GM23248 (cell line): Measurements from ENCODE around the gene CCT7. TPM values are rescaled to one million over a fixed set of nuclear protein-coding genes. Genes with fewer than 3 reads are reported as not detected.

Experiments used
- DNase-seq: peaks from one replicate; pipeline ENCODE4 v3.0.0-alpha.2; 2015
- H2AFZ ChIP-seq: fragments of 200-600 bp; sonication (generic); 2 replicates; pipeline ENCODE4 v1.6.1; 2016; ENCODE audit warnings: antibody characterized with exemption
- H3F3A ChIP-seq: fragments of 200-600 bp; sonication (generic); 2 replicates; pipeline ENCODE4 v1.6.1; 2016; ENCODE audit warnings: mild to moderate bottlenecking, antibody characterized with exemption, mixed run types; ENCODE audit not compliant: insufficient read depth
- H3K27ac ChIP-seq: fragments of 200-600 bp; sonication (generic); 2 replicates; pipeline ENCODE4 v1.5.1; 2016; ENCODE audit warnings: mild to moderate bottlenecking
- H3K27me3 ChIP-seq: fragments of 200-600 bp; sonication (generic); replicated peaks from 2 replicates; pipeline ENCODE4 v1.6.1; 2016; ENCODE audit warnings: mild to moderate bottlenecking; ENCODE audit not compliant: insufficient read depth
- H3K36me3 ChIP-seq: fragments of 200-600 bp; sonication (generic); 2 replicates; pipeline ENCODE4 v1.6.1; 2016; ENCODE audit warnings: low read depth, mild to moderate bottlenecking
- H3K4me1 ChIP-seq: fragments of 200-600 bp; sonication (generic); 2 replicates; pipeline ENCODE4 v1.6.1; 2016; ENCODE audit warnings: mild to moderate bottlenecking; ENCODE audit not compliant: insufficient read depth
- H3K4me2 ChIP-seq: fragments of 200-600 bp; sonication (generic); one replicate; pipeline ENCODE4 v1.6.1; 2016; ENCODE audit warnings: mild to moderate bottlenecking; ENCODE audit not compliant: unreplicated experiment
- H3K4me3 ChIP-seq: fragments of 200-600 bp; sonication (generic); 2 replicates; pipeline ENCODE4 v1.5.1; 2016; ENCODE audit warnings: mild to moderate bottlenecking
- H3K79me2 ChIP-seq: fragments of 200-600 bp; sonication (generic); 2 replicates; pipeline ENCODE4 v1.6.1; 2016; ENCODE audit warnings: mild to moderate bottlenecking; ENCODE audit not compliant: insufficient read depth
- H3K9ac ChIP-seq: fragments of 200-600 bp; sonication (generic); 2 replicates; pipeline ENCODE4 v1.6.1; 2016; ENCODE audit warnings: mild to moderate bottlenecking
- H3K9me2 ChIP-seq: fragments of 200-600 bp; sonication (generic); 2 replicates; pipeline ENCODE4 v1.6.1; 2016; ENCODE audit warnings: mixed run types, mild to moderate bottlenecking, moderate library complexity; ENCODE audit not compliant: insufficient read depth
- H3K9me3 ChIP-seq: fragments of 200-600 bp; sonication (generic); one replicate; pipeline ENCODE4 v1.6.1; 2017; ENCODE audit warnings: low read depth
- H4K20me1 ChIP-seq: fragments of 200-600 bp; sonication (generic); 2 replicates; pipeline ENCODE4 v1.6.0; 2016; ENCODE audit not compliant: insufficient read depth
- EZH2 ChIP-seq: fragments of 200-600 bp; sonication (generic); IDR thresholded peaks from 2 replicates; pipeline ENCODE4 v1.6.1; 2018; ENCODE audit warnings: antibody characterized with exemption, mild to moderate bottlenecking; ENCODE audit not compliant: insufficient read depth, poor library complexity, severe bottlenecking
- EZH2phosphoT487 ChIP-seq: fragments of 200-600 bp; sonication (generic); IDR thresholded peaks from 2 replicates; pipeline ENCODE4 v1.6.1; 2018; ENCODE audit warnings: antibody characterized with exemption, moderate library complexity, mild to moderate bottlenecking, low read depth; ENCODE audit not compliant: insufficient read depth
- WGBS, 2 experiments: methylation state at CpG; one replicate each; pipeline ENCODE4 v1.1.6; 2015 to 2017; ENCODE audit warnings: low lambda C conversion rate in 2 of 2, low coverage in 1 of 2; ENCODE audit errors: missing lambda C conversion rate in 2 of 2; 5-methylcytosine and 5-hydroxymethylcytosine counted together
- in situ Hi-C: fragments of 300-500 bp; cut with MboI; formaldehyde crosslinking; loops from 2 replicates; pipeline ENCODE4 v1.15.0; 2020
- polyA plus RNA-seq: library from polyadenylated mRNA; unstranded; fragments of >200 nt; fragmentation: Nextera tagmentation; extraction: Ambion mirVana; gene quantifications from 2 replicates; pipeline ENCODE4 v1.2.1, GENCODE V29; 2016
- total RNA-seq: library from RNA; depleted of rRNA; stranded (reverse); fragments of >200 nt; shearing (Covaris generic); gene quantifications from 2 replicates; pipeline ENCODE4 v1.2.3, GENCODE V29; 2014

Gene CCT7
- total and polyA plus RNA-seq, 2 experiments from 2014 or later = 213 to 272 TPM

DNA sequence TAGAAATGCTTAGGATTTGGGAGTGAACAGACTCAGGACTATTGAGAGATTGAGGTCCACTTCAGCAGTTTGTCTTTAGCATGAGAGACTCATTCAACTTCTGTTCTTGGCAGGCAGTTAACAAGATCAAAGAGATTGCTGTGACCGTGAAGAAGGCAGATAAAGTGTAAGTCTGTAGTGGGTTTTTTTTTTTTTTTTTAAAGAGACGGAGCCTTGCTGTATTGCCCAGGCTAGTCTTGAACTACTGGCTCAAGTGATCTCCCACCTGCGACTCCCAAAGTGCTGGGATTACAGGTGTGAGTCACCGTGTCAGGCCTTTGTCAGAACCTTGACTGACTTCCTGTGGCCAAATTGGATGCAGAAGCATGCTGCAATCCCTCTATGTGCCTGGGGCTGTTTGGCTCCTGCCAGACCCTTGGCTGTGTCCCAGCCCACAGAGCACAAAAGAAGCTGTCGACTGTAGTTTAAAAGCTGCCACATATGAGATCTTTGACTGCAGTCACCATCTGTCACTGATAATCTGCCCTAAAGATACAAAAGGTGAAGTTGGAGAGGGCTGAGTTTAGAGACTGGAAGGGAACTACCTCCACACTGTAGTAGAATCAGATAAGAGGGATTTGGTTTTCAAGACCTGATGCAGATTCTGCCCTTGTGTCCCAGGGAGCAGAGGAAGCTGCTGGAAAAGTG lies 9.9 kb downstream of the CCT7 start:
- Histone ChIP-seq H3K4me3 (no peak overlapping the region), H3K27ac (peak overlapping the region; percentile 3; the same call in 1 of the 2 replicates), H4K20me1 (peaks cover 12% of the 10 kb centered on the region), H3K36me3 (peaks cover 71% of the 10 kb centered on the region), H3K27me3 (no peaks in the 10 kb centered on the region), H3K9me3 (no peaks in the 10 kb centered on the region), H3K79me2 (peaks cover 79% of the 10 kb centered on the region), H3K9ac (no peak overlapping the region), H3K4me1 (peaks cover 24% of the 10 kb centered on the region), H3F3A (peaks cover 25% of the 10 kb centered on the region; the same call in 1 of the 2 replicates), H2AFZ (no peak overlapping the region), H3K9me2 (no peaks in the 10 kb centered on the region), H3K4me2 (no peak overlapping the region)
- in situ Hi-C loops = no loop called here
- 32% methylated on average over 5 of the region's 5 CpGs for WGBS, 2 experiments
- TF ChIP-seq EZH2 (no peak), EZH2phosphoT487 (no peak)
- DNase-seq = peak; percentile 70

DNA sequence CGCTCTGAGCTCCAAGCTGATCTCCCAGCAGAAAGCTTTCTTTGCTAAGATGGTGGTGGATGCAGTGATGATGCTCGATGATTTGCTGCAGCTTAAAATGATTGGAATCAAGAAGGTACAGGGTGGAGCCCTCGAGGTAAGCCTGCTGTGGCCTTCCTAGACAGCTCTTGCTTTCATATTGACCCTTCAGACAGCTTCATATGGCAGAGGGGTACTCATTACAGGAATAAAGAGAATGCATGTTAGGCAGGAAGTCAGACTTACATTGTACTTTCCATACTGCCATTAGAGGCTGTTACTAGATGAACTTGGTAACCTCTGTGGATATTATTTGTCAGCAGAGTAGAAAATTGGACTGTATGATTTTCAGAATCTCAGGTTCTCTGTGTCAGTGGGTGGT lies 10.5 kb downstream of the CCT7 start:
- Histone ChIP-seq H3K4me1 (peaks cover 18% of the 10 kb centered on the region), H3K4me2 (no peak overlapping the region), H3K9me3 (no peaks in the 10 kb centered on the region), H3K9ac (no peak overlapping the region), H3K27ac (no peak overlapping the region), H3K79me2 (peaks cover 74% of the 10 kb centered on the region), H2AFZ (no peak overlapping the region), H4K20me1 (peaks cover 7% of the 10 kb centered on the region), H3K36me3 (peaks cover 77% of the 10 kb centered on the region), H3K4me3 (no peak overlapping the region), H3F3A (peaks cover 20% of the 10 kb centered on the region; the same call in 1 of the 2 replicates), H3K27me3 (no peaks in the 10 kb centered on the region), H3K9me2 (no peaks in the 10 kb centered on the region)
- DNase-seq = no peak
- WGBS, 2 experiments = 96 to 100% methylated on average over 3 of the region's 3 CpGs
- TF ChIP-seq EZH2phosphoT487 = no peak
- no peak for TF ChIP-seq EZH2
- in situ Hi-C loops = no loop called here

DNA sequence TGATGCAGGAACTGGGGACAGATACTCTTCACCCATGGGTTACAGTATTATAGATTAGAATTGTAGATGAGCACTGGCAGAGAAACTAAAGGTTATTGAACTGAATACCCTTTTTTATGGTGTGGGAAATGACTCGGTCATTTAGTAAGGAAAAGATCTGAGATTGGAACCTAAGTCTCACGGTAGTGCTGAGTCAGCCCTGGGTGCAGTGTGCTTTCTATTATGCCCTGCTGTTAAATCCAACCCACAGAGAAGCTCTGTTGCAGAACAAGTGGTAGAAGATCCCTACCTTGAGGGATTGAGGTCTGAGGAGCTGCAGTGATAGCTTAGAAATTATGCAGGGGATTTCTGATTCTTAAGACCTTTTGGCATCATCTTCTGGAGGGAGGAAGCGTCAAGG lies 12.7 kb downstream of the CCT7 start:
- DNase-seq = peak; percentile 22
- H3K4me2 ChIP-seq = no peak overlapping the region
- WGBS, 2 experiments = 65 to 67% methylated on average over 3 of the region's 3 CpGs
- no peak overlapping the region for H2AFZ ChIP-seq
- in situ Hi-C loops = no loop called here
- H3K9me3 ChIP-seq = no peaks in the 10 kb centered on the region
- H3K27me3 ChIP-seq = no peaks in the 10 kb centered on the region
- H3K4me3 ChIP-seq = no peak overlapping the region
- TF ChIP-seq EZH2 = no peak
- TF ChIP-seq EZH2phosphoT487 = no peak
- H3K9ac ChIP-seq = no peak overlapping the region
- peaks cover 7% of the 10 kb centered on the region for H4K20me1 ChIP-seq
- H3K27ac ChIP-seq = no peak overlapping the region
- peaks cover 51% of the 10 kb centered on the region for H3K79me2 ChIP-seq
- no peaks in the 10 kb centered on the region for H3K9me2 ChIP-seq
- H3F3A ChIP-seq = peaks cover 13% of the 10 kb centered on the region; the same call in 1 of the 2 replicates
- peaks cover 11% of the 10 kb centered on the region for H3K4me1 ChIP-seq
- peaks cover 75% of the 10 kb centered on the region for H3K36me3 ChIP-seq

DNA sequence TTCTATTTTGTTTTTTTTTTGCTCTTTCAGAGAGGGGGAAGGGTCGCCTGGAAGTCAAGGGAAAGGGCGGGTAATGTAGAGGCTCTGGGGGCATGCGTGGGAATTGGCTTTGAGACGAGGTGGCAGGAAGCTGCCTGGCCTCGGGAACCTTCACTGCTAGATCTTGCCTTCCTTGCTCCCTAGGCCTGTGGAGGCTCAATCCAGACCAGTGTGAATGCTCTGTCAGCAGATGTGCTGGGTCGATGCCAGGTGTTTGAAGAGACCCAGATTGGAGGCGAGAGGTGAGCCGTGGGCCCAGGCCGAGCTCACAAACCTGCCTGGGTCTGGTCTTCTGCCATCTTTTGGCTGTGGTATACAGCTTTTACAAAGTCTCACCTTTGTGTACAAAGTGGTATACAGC lies 15.5 kb downstream of the CCT7 start:
- Histone ChIP-seq H3K9me2 (no peaks in the 10 kb centered on the region), H3K9me3 (no peaks in the 10 kb centered on the region), H3K4me1 (no peaks in the 10 kb centered on the region), H2AFZ (no peak overlapping the region), H3K27me3 (no peaks in the 10 kb centered on the region), H3F3A (peaks cover 1% of the 10 kb centered on the region), H3K36me3 (peaks cover 77% of the 10 kb centered on the region), H3K27ac (no peak overlapping the region), H3K79me2 (peaks cover 25% of the 10 kb centered on the region), H3K4me2 (no peak overlapping the region), H3K4me3 (no peak overlapping the region), H4K20me1 (peaks cover 7% of the 10 kb centered on the region; the same call in 1 of the 2 replicates), H3K9ac (no peak overlapping the region)
- no peak for DNase-seq
- in situ Hi-C loops = no loop called here
- TF ChIP-seq EZH2phosphoT487 = no peak
- TF ChIP-seq EZH2 = no peak
- 62 to 63% methylated on average over 9 of the region's 9 CpGs for WGBS, 2 experiments
